Urothelium cell line (cell line): ENCODE results near the gene TTC32.

Experiments
- DNase-seq: peaks from one replicate; pipeline ENCODE4 v3.0.0; 2011; ENCODE audit warnings: low spot score, mixed read lengths
- FAIRE-seq: peaks from 2 replicates; lab custom pipeline; 2011; peaks lifted over from hg19 to GRCh38; lab: Jason Lieb, UNC

The TTC32 gene

GRCh38 chr2:19878268-19879046, 23.3 kb downstream of the TTC32 start:
- FAIRE-seq, result no peak
- DNase-seq, result no peak

- FAIRE-seq (no peak), DNase-seq (no peak)
Measured at GRCh38 chr2:19876751-19877150, 25.0 kb downstream of the TTC32 start.

GRCh38 chr2:19875280-19875679, 26.5 kb downstream of the TTC32 start:
- no peak for FAIRE-seq
- DNase-seq, result no peak

- FAIRE-seq (no peak), DNase-seq (no peak)
Measured at GRCh38 chr2:19874726-19875125, 27.1 kb downstream of the TTC32 start.

- FAIRE-seq (no peak), DNase-seq (no peak)
Measured at GRCh38 chr2:19873014-19873413, 28.8 kb downstream of the TTC32 start.

GRCh38 chr2:19872302-19872701, 29.5 kb downstream of the TTC32 start:
- DNase-seq, result no peak
- FAIRE-seq, result no peak

GRCh38 chr2:19871836-19872235, 29.9 kb downstream of the TTC32 start:
- DNase-seq (no peak), FAIRE-seq (no peak)

- FAIRE-seq (no peak), DNase-seq (no peak)
Measured at GRCh38 chr2:19870792-19871191, 31.0 kb downstream of the TTC32 start.

GRCh38 chr2:19868701-19869580, 32.8 kb downstream of the TTC32 start:
- FAIRE-seq, result no peak
- no peak for DNase-seq

GRCh38 chr2:19868224-19868623, 33.6 kb downstream of the TTC32 start:
- FAIRE-seq (no peak), DNase-seq (no peak)

- no peak for DNase-seq
- FAIRE-seq, result no peak
Measured at GRCh38 chr2:19866771-19867170, 35.0 kb downstream of the TTC32 start.

GRCh38 chr2:19865151-19865550, 36.6 kb downstream of the TTC32 start:
- no peak for FAIRE-seq
- DNase-seq, result no peak

GRCh38 chr2:19864381-19864780, 37.4 kb downstream of the TTC32 start:
- no peak for DNase-seq
- FAIRE-seq, result no peak

GRCh38 chr2:19863303-19864041, 38.3 kb downstream of the TTC32 start:
- DNase-seq (peak; percentile 86), FAIRE-seq (peak; percentile 48)

GRCh38 chr2:19861813-19862212, 40.0 kb downstream of the TTC32 start:
- DNase-seq (no peak), FAIRE-seq (no peak)

GRCh38 chr2:19860022-19860421, 41.8 kb downstream of the TTC32 start:
- no peak for FAIRE-seq
- DNase-seq, result no peak

- peak; percentile 9 for FAIRE-seq
Measured at GRCh38 chr2:19859565-19859964, 42.2 kb downstream of the TTC32 start.

GRCh38 chr2:19857806-19858205, 44.0 kb downstream of the TTC32 start:
- DNase-seq, result peak; percentile 21
- FAIRE-seq, result no peak

More at GRCh38 chr2:19859565-19859964, 42.2 kb downstream of the TTC32 start:
- no peak for DNase-seq

- DNase-seq (no peak), FAIRE-seq (no peak)
Measured at GRCh38 chr2:19857100-19857499, 44.7 kb downstream of the TTC32 start.

GRCh38 chr2:19855542-19856431, 46.0 kb downstream of the TTC32 start:
- FAIRE-seq, result no peak

More at GRCh38 chr2:19855542-19856431, 46.0 kb downstream of the TTC32 start:
- DNase-seq, result no peak
